Tibial nerve (tissue), 3 donors: Measurements from ENCODE around the gene MTG2.

Experiments used
- EP300 ChIP-seq, 2 donors: sonication (generic); formaldehyde crosslinking; IDR thresholded peaks; one replicate each; pipeline ENCODE4 v1.6.1; 2017; ENCODE audit warnings: antibody characterized with exemption in 2 of 2, mild to moderate bottlenecking in 1 of 2
- POLR2A ChIP-seq, 2 donors: fragments of 450-650 bp; IDR thresholded peaks; one replicate each; pipeline ENCODE4 v1.6.1; 2017; ENCODE audit warnings: antibody characterized with exemption in 2 of 2, mild to moderate bottlenecking in 2 of 2, moderate library complexity in 2 of 2

- TF ChIP-seq POLR2A (IDR thresholded peaks at IDR 0.05), result no peak
- no peak for TF ChIP-seq EP300 (IDR thresholded peaks at IDR 0.05)
Measured at GRCh38 chr20:62203378-62204030, 20.7 kb downstream of the MTG2 start.
